Osteocyte (in vitro differentiated cells): Measurements from ENCODE around the gene GNAT1. TPM values are rescaled to one million over a fixed set of nuclear protein-coding genes. Genes with fewer than 3 reads are reported as not detected.
"Not testable (repeated sequence)": the region's sequence is repeated elsewhere in the genome, so short reads cannot be mapped to it uniquely, and the experiment has no call there.

Experiments used
- DNase-seq: peaks from one replicate; pipeline ENCODE4 v3.0.0; 2021; ENCODE audit warnings: mixed read lengths; ENCODE audit not compliant: unreplicated experiment; ENCODE audit errors: extremely low spot score
- H3K27ac Mint-ChIP-seq: one replicate; pipeline ENCODE4 v1.8.0; 2021; ENCODE audit warnings: mild to moderate bottlenecking, mixed read lengths; ENCODE audit not compliant: unreplicated experiment
- H3K27me3 Mint-ChIP-seq: one replicate; pipeline ENCODE4 v1.8.0; 2021; ENCODE audit warnings: mixed read lengths; ENCODE audit not compliant: unreplicated experiment
- H3K36me3 Mint-ChIP-seq: one replicate; pipeline ENCODE4 v1.8.0; 2021; ENCODE audit warnings: mixed read lengths; ENCODE audit not compliant: unreplicated experiment
- H3K4me1 Mint-ChIP-seq: one replicate; pipeline ENCODE4 v1.8.0; 2021; ENCODE audit warnings: mixed read lengths; ENCODE audit not compliant: unreplicated experiment
- H3K4me3 Mint-ChIP-seq: one replicate; pipeline ENCODE4 v1.8.0; 2021; ENCODE audit warnings: mild to moderate bottlenecking, moderate library complexity, mixed read lengths; ENCODE audit not compliant: unreplicated experiment
- H3K9me3 Mint-ChIP-seq: one replicate; pipeline ENCODE4 v1.8.0; 2021; ENCODE audit warnings: mixed read lengths; ENCODE audit not compliant: unreplicated experiment
- CTCF ChIP-seq: fragments of 200-600 bp; sonication (generic); IDR thresholded peaks from 2 replicates; pipeline ENCODE4 v1.5.0; 2021; ENCODE audit warnings: antibody characterized with exemption, mild to moderate bottlenecking, moderate library complexity
- total RNA-seq: library from RNA; stranded (reverse); gene quantifications from 2 replicates; pipeline ENCODE4 v1.2.1, GENCODE V29; 2021

Gene GNAT1
- total RNA-seq, 1 donor from 2014 or later: not detected

- Mint-ChIP-seq H3K36me3 (no peaks in the 10 kb centered on the region), H3K9me3 (no peaks in the 10 kb centered on the region), H3K27me3 (no peaks in the 10 kb centered on the region), H3K27ac (no peak overlapping the region), H3K4me1 (peaks cover 73% of the 10 kb centered on the region), H3K4me3 (no peak overlapping the region)
- TF ChIP-seq CTCF: no peak
- DNase-seq: no peak
Measured at GRCh38 chr3:50241713-50242380, 50.4 kb downstream of the GNAT1 start.

GRCh38 chr3:50242381-50242770 is 51.0 kb downstream of the GNAT1 start:
- no peak overlapping the region for H3K4me3 Mint-ChIP-seq
- no peaks in the 10 kb centered on the region for H3K9me3 Mint-ChIP-seq
- no peak for DNase-seq
- no peaks in the 10 kb centered on the region for H3K27me3 Mint-ChIP-seq
- no peak for TF ChIP-seq CTCF
- H3K27ac Mint-ChIP-seq: peak overlapping the region; percentile 88
- no peaks in the 10 kb centered on the region for H3K36me3 Mint-ChIP-seq
- peaks cover 78% of the 10 kb centered on the region for H3K4me1 Mint-ChIP-seq

GRCh38 chr3:50242851-50243542 is 51.6 kb downstream of the GNAT1 start:
- no peak for DNase-seq
- H3K9me3 Mint-ChIP-seq: no peaks in the 10 kb centered on the region
- no peaks in the 10 kb centered on the region for H3K36me3 Mint-ChIP-seq
- no peak overlapping the region for H3K4me3 Mint-ChIP-seq
- peak overlapping the region; percentile 88 for H3K27ac Mint-ChIP-seq
- H3K4me1 Mint-ChIP-seq: peaks cover 80% of the 10 kb centered on the region
- no peaks in the 10 kb centered on the region for H3K27me3 Mint-ChIP-seq
- TF ChIP-seq CTCF: no peak

- no peak overlapping the region for H3K4me3 Mint-ChIP-seq
- DNase-seq: no peak
- peaks cover 81% of the 10 kb centered on the region for H3K4me1 Mint-ChIP-seq
- no peaks in the 10 kb centered on the region for H3K36me3 Mint-ChIP-seq
- H3K9me3 Mint-ChIP-seq: no peaks in the 10 kb centered on the region
- peak overlapping the region; percentile 88 for H3K27ac Mint-ChIP-seq
- no peaks in the 10 kb centered on the region for H3K27me3 Mint-ChIP-seq
- no peak for TF ChIP-seq CTCF
Measured at GRCh38 chr3:50243543-50243895, 52.1 kb downstream of the GNAT1 start.

GRCh38 chr3:50244813-50245212 is 53.4 kb downstream of the GNAT1 start:
- H3K27ac Mint-ChIP-seq: peak overlapping the region; percentile 95
- peaks cover 80% of the 10 kb centered on the region for H3K4me1 Mint-ChIP-seq
- peak overlapping the region; percentile 69 for H3K4me3 Mint-ChIP-seq
- not testable (repeated sequence) for H3K36me3 Mint-ChIP-seq, DNase-seq, H3K9me3 Mint-ChIP-seq, H3K27me3 Mint-ChIP-seq
